ENCODE results near the gene KRT82.

- TF ChIP-seq CTCF (conservative IDR thresholded peaks at IDR 0.05; ENCODE audit: low read depth in 2 of 2) (no peak), EZH2 (IDR thresholded peaks at IDR 0.05; ENCODE audit: low read depth, unreplicated experiment) (no peak), CREB1 (CRISPR knock-in tag; IDR thresholded peaks at IDR 0.05; ENCODE audit: low read depth) (no peak), ZNF331 (CRISPR knock-in tag; IDR thresholded peaks at IDR 0.05; ENCODE audit: low read depth) (no peak), POLR2AphosphoS5 (IDR thresholded peaks at IDR 0.05; ENCODE audit: low read depth) (no peak), REST (IDR thresholded peaks at IDR 0.05; ENCODE audit: unreplicated experiment) (no peak), EZH2phosphoT487 (IDR thresholded peaks at IDR 0.05; ENCODE audit: unreplicated experiment) (no peak), JUNB (IDR thresholded peaks at IDR 0.05; ENCODE audit: unreplicated experiment) (no peak), STAT1 (IDR thresholded peaks at IDR 0.05; ENCODE audit: unreplicated experiment) (no peak), ZNF114 (CRISPR knock-in tag; IDR thresholded peaks at IDR 0.05) (no peak), ETS1 (IDR thresholded peaks at IDR 0.05) (no peak)
Observed at GRCh38 chr12:52444647-52445595, 38.8 kb upstream of the KRT82 start.
